ENCODE measurements around the gene PRICKLE3. TPM values are rescaled to one million over a fixed set of nuclear protein-coding genes. Genes with fewer than 3 reads are reported as not detected.

Gene PRICKLE3, protein sequence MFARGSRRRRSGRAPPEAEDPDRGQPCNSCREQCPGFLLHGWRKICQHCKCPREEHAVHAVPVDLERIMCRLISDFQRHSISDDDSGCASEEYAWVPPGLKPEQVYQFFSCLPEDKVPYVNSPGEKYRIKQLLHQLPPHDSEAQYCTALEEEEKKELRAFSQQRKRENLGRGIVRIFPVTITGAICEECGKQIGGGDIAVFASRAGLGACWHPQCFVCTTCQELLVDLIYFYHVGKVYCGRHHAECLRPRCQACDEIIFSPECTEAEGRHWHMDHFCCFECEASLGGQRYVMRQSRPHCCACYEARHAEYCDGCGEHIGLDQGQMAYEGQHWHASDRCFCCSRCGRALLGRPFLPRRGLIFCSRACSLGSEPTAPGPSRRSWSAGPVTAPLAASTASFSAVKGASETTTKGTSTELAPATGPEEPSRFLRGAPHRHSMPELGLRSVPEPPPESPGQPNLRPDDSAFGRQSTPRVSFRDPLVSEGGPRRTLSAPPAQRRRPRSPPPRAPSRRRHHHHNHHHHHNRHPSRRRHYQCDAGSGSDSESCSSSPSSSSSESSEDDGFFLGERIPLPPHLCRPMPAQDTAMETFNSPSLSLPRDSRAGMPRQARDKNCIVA
- total RNA-seq, result 10 to 100 TPM; 13.9 TPM

DNA sequence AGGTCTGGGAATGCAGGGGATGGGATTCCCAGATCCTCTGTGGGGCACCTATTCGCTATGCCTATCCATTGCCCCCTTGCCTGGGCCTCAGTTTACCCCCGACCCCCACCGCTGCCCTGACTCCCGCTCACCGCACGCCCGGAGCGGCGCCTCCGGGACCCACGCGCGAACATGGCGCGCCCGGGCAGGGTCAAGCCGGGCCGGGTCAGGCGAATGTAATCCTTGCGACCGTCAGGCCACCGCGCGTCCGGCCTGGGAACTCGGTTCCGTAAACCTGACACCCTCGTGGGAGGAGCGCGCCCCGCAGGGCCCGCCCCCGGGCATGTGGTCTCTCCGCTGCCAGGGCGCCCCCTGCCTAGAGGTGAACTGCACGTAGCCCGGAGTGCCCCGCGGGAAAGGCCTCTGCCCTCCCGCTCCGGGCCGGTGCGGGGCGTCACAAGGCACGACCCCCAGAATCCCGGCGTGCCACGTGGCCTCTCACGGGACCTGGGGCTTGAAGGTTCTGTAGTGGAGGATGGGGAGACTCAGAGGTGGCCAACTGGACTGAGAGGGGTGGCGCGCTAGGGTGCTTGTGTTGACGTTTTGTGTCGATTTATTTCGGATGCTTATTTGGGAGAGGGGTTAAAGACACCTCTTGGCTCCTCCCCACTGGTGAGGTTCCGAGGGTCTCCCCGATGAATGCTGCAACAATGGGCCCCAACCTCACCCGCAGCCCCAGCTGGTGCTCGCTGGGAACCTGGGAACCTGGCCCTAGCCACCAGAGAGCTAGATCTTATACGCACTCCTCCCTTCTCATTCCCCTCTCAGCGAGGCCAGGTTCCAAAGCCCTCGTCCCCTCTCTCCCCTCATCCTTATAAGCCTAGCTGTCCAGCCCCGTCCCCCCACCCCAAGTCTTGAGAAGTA, at the start of gene PRICKLE3:
PRICKLE3 (minus strand) TSS at position 249 of the 903 bp plus-strand sequence; CDS start at position 173, 76 bp downstream.
- H3K4me3 Mint-ChIP-seq, result peak within 1 kb of the TSS; percentile 82
- DNase-seq (peak; percentile 79), ATAC-seq (peak; percentile 28)
- peaks cover 39% of the 10 kb centered on the region for H3K4me1 Mint-ChIP-seq (ENCODE audit: low read depth)
- H3K36me3 Mint-ChIP-seq (ENCODE audit: low read depth), result peaks cover 9% of the 10 kb centered on the region
- POLR2A ChIA-PET, result no interaction called here
- H3K27me3 Mint-ChIP-seq (ENCODE audit: low read depth), result no peaks in the 10 kb centered on the region
- CTCF ChIA-PET, result interaction anchor here (1.6 kb wide), 1 partner anchor 13 kb away, joined by 4 read pairs; no protein-coding TSS in a partner anchor
- H3K27ac Mint-ChIP-seq, result peak within 1 kb of the TSS; percentile 69
- no peaks in the 10 kb centered on the region for H3K9me3 Mint-ChIP-seq (ENCODE audit: insufficient read depth)

GRCh38 chrX:49233887-49234555, 47.8 kb upstream of the PRICKLE3 start:
- POLR2A ChIA-PET, result no interaction called here
- DNase-seq (no peak), ATAC-seq (no peak)
- Mint-ChIP-seq H3K4me1 (ENCODE audit: low read depth) (peaks cover 41% of the 10 kb centered on the region), H3K27me3 (ENCODE audit: low read depth) (no peaks in the 10 kb centered on the region), H3K4me3 (no peak overlapping the region), H3K36me3 (ENCODE audit: low read depth) (peaks cover 5% of the 10 kb centered on the region), H3K9me3 (ENCODE audit: insufficient read depth) (no peaks in the 10 kb centered on the region), H3K27ac (no peak overlapping the region)
- CTCF ChIA-PET, result no interaction called here

GRCh38 chrX:49233176-49233575, 47.0 kb upstream of the PRICKLE3 start, which contains the start of gene CACNA1F:
Gene CACNA1F, minus strand, starts transcription at chrX:49233340. Its CDS starts 31 bp downstream, at chrX:49233309.
- Mint-ChIP-seq H3K27me3 (ENCODE audit: low read depth) (no peaks in the 10 kb centered on the region), H3K4me3 (no peak within 1 kb of the TSS), H3K27ac (no peak within 1 kb of the TSS), H3K9me3 (ENCODE audit: insufficient read depth) (no peaks in the 10 kb centered on the region), H3K4me1 (ENCODE audit: low read depth) (peaks cover 41% of the 10 kb centered on the region), H3K36me3 (ENCODE audit: low read depth) (peaks cover 5% of the 10 kb centered on the region)
- POLR2A ChIA-PET, result no interaction called here
- CTCF ChIA-PET, result no interaction called here
- DNase-seq (no peak), ATAC-seq (no peak)

GRCh38 chrX:49232525-49232924, 46.4 kb upstream of the PRICKLE3 start:
- peaks cover 41% of the 10 kb centered on the region for H3K4me1 Mint-ChIP-seq (ENCODE audit: low read depth)
- ChIA-PET POLR2A (interaction anchor here (0.5 kb wide), 1 partner anchor 109 kb away, joined by 4 read pairs; the partner anchor contains the start of gene GPKOW), CTCF (interaction anchor here (0.6 kb wide), 1 partner anchor 40 kb away, joined by 3 read pairs; no protein-coding TSS in a partner anchor)
- H3K27ac Mint-ChIP-seq, result no peak overlapping the region
- DNase-seq (no peak), ATAC-seq (no peak)
- H3K9me3 Mint-ChIP-seq (ENCODE audit: insufficient read depth), result no peaks in the 10 kb centered on the region
- H3K36me3 Mint-ChIP-seq (ENCODE audit: low read depth), result peaks cover 5% of the 10 kb centered on the region
- no peak overlapping the region for H3K4me3 Mint-ChIP-seq
- H3K27me3 Mint-ChIP-seq (ENCODE audit: low read depth), result no peaks in the 10 kb centered on the region

DNA sequence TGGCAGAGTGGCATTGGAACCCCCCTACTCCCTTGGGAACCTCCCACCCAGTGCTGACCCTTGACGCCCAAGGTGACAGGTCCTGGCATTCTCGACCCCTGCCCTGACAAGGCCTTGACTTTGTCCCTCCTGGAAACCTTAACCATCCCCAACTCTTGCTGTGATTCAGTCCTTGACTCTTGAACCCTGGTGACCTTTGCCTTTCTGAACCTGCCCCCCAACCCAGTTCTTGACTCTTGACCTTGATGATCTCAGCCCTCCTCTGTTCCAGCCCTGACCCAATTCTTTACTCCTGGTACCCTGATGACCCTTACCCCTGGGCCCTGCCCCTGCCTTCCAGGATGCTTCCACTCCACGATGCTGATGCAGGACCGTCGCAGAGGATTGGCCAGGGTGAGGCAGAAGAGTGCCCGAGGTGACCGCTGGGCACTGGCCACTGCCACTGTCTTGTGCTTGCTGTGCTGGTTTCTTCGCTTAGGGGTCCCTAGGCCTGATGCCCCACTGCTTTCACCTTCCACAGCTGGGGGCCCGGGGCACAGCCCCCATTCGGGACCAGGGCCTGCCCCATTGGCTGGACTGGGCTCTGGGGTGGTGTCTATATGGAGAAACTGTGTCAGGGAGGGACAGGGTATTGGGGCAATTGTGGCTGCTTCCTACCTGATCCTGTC, 45.3 kb upstream of the PRICKLE3 start:
- POLR2A ChIA-PET, result interaction anchor here (1.0 kb wide), 1 partner anchor 65 kb away, joined by 3 read pairs; no protein-coding TSS in a partner anchor
- CTCF ChIA-PET, result interaction anchor here (2.1 kb wide), 1 partner anchor 40 kb away, joined by 7 read pairs; no protein-coding TSS in a partner anchor
- ATAC-seq, result no peak
- Mint-ChIP-seq H3K27ac (peak overlapping the region; percentile 92), H3K36me3 (ENCODE audit: low read depth) (no peaks in the 10 kb centered on the region), H3K27me3 (ENCODE audit: low read depth) (no peaks in the 10 kb centered on the region), H3K4me1 (ENCODE audit: low read depth) (peaks cover 31% of the 10 kb centered on the region), H3K9me3 (ENCODE audit: insufficient read depth) (no peaks in the 10 kb centered on the region), H3K4me3 (peak overlapping the region; percentile 75)
- no peak for DNase-seq

DNA sequence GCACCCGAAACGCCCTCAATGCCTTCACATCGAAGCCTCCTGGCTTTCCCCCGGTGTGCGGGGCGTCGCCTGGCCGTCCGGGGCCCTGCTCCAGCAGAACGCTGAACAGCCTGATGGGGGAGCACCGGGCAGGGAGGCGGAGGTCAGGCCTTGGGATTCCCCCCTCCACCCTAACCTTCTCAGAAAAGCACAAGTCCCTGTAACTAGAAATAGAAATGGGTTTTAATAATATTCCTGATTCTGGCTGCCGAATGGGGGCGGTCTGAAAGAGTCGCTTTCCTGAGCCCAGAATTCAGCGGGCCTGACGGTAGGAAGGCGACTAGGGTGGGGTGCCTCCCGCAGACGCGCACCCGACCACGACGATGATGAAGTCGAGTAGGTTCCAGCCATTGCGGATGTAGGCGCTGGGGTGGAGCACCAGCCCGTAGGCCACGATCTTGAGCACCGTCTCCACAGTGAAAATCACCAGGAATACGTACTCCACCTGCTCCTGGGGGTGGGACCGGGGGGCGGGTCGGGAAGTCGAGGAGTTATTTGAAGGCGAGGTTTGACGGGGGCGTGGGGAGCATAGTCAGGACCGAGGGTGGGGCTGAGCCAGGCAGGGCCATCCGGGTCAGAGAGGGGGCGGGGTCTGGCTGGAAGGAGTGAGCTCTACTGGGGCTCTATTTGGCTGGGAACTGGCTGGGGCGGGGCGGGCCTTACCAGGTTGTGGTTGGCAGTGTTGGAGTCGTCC, 44.5 kb upstream of the PRICKLE3 start:
- Mint-ChIP-seq H3K27ac (peak overlapping the region; percentile 92), H3K36me3 (ENCODE audit: low read depth) (no peaks in the 10 kb centered on the region), H3K4me1 (ENCODE audit: low read depth) (peaks cover 30% of the 10 kb centered on the region), H3K9me3 (ENCODE audit: insufficient read depth) (no peaks in the 10 kb centered on the region), H3K4me3 (peak overlapping the region; percentile 75), H3K27me3 (ENCODE audit: low read depth) (no peaks in the 10 kb centered on the region)
- peak; percentile 77 for ATAC-seq
- DNase-seq, result peak; percentile 79
- CTCF ChIA-PET, result interaction anchor here (2.1 to 2.5 kb wide), 2 partner anchors 38 to 40 kb away, joined by 7 to 14 read pairs; no protein-coding TSS in a partner anchor
- POLR2A ChIA-PET, result interaction anchor here (1.0 kb wide), 1 partner anchor 65 kb away, joined by 3 read pairs; no protein-coding TSS in a partner anchor

DNA sequence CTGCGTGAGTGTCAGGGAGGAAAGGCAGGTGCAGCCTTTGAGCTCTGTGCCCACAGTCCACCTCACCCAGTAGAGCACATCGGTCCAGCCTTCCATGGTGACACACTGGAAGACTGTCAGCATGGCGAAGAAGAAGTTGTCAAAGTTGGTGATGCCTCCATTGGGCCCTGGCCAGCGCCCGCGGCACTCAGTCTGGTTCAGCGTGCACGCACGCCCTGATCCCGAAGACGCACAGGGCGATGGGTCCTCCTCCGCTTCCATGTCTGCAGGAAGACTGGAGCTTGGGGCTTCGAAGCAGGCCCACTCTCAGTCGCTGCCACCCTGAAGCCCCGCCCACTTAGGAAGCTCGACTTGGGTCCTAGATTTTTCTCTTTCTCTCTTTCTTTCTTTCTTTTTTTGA, 42.0 kb upstream of the PRICKLE3 start:
- ChIA-PET CTCF (interaction anchor here (2.5 kb wide), 1 partner anchor 35 kb away, joined by 14 read pairs; no protein-coding TSS in a partner anchor), POLR2A (no interaction called here)
- Mint-ChIP-seq H3K4me1 (ENCODE audit: low read depth) (peaks cover 25% of the 10 kb centered on the region), H3K9me3 (ENCODE audit: insufficient read depth) (no peaks in the 10 kb centered on the region), H3K27me3 (ENCODE audit: low read depth) (peaks cover 7% of the 10 kb centered on the region), H3K27ac (no peak overlapping the region), H3K36me3 (ENCODE audit: low read depth) (no peaks in the 10 kb centered on the region), H3K4me3 (no peak overlapping the region)
- ATAC-seq (no peak), DNase-seq (no peak)

- Mint-ChIP-seq H3K4me3 (no peak overlapping the region), H3K27me3 (ENCODE audit: low read depth) (peaks cover 7% of the 10 kb centered on the region), H3K27ac (no peak overlapping the region), H3K36me3 (ENCODE audit: low read depth) (no peaks in the 10 kb centered on the region), H3K9me3 (ENCODE audit: insufficient read depth) (no peaks in the 10 kb centered on the region), H3K4me1 (ENCODE audit: low read depth) (peaks cover 23% of the 10 kb centered on the region)
- DNase-seq (no peak), ATAC-seq (no peak)
- CTCF ChIA-PET, result no interaction called here
- POLR2A ChIA-PET, result no interaction called here
These were observed 41.6 kb upstream of the PRICKLE3 start for GRCh38 chrX:49227726-49228125.

GRCh38 chrX:49226946-49227345, 40.8 kb upstream of the PRICKLE3 start:
- POLR2A ChIA-PET, result no interaction called here
- peaks cover 7% of the 10 kb centered on the region for H3K27me3 Mint-ChIP-seq (ENCODE audit: low read depth)
- H3K4me3 Mint-ChIP-seq, result no peak overlapping the region
- DNase-seq, result no peak
- CTCF ChIA-PET, result no interaction called here
- no peak for ATAC-seq
- H3K36me3 Mint-ChIP-seq (ENCODE audit: low read depth), result no peaks in the 10 kb centered on the region
- no peak overlapping the region for H3K27ac Mint-ChIP-seq
- H3K4me1 Mint-ChIP-seq (ENCODE audit: low read depth), result peaks cover 20% of the 10 kb centered on the region
- H3K9me3 Mint-ChIP-seq (ENCODE audit: insufficient read depth), result no peaks in the 10 kb centered on the region

DNA sequence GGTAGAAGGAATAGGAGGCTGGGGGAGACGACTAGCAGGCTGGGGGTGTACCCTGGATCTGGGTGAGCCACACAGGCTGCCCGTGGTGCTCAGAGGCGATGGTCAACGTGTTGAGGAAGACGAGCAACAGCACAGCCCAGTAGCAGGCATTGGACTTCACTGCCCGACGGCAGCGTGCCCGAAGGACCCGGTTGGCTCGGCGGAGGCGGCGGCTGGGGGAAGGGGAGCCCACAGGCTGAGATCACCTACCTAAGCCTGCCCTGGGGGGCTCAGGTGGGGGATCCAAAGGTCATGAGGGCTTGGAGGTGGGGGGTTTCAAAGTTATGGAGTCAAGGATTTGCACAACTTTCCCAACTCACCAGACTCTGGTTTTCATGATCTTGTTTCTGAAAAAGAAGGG, 39.7 kb upstream of the PRICKLE3 start:
- H3K36me3 Mint-ChIP-seq (ENCODE audit: low read depth), result no peaks in the 10 kb centered on the region
- ATAC-seq (no peak), DNase-seq (no peak)
- peaks cover 9% of the 10 kb centered on the region for H3K4me1 Mint-ChIP-seq (ENCODE audit: low read depth)
- peaks cover 7% of the 10 kb centered on the region for H3K27me3 Mint-ChIP-seq (ENCODE audit: low read depth)
- no peak overlapping the region for H3K27ac Mint-ChIP-seq
- CTCF ChIA-PET, result interaction anchor here (1.4 kb wide), 1 partner anchor 33 kb away, joined by 6 read pairs; no protein-coding TSS in a partner anchor
- POLR2A ChIA-PET, result no interaction called here
- no peaks in the 10 kb centered on the region for H3K9me3 Mint-ChIP-seq (ENCODE audit: insufficient read depth)
- no peak overlapping the region for H3K4me3 Mint-ChIP-seq
